ENCODE measurements around the gene PARD6G. TPM values are rescaled to one million over a fixed set of nuclear protein-coding genes. Genes with fewer than 3 reads are reported as not detected.

PARD6G gene
- total and polyA plus RNA-seq, 2 experiments from 2014 or later: 0.22 to 0.53 TPM

DNA sequence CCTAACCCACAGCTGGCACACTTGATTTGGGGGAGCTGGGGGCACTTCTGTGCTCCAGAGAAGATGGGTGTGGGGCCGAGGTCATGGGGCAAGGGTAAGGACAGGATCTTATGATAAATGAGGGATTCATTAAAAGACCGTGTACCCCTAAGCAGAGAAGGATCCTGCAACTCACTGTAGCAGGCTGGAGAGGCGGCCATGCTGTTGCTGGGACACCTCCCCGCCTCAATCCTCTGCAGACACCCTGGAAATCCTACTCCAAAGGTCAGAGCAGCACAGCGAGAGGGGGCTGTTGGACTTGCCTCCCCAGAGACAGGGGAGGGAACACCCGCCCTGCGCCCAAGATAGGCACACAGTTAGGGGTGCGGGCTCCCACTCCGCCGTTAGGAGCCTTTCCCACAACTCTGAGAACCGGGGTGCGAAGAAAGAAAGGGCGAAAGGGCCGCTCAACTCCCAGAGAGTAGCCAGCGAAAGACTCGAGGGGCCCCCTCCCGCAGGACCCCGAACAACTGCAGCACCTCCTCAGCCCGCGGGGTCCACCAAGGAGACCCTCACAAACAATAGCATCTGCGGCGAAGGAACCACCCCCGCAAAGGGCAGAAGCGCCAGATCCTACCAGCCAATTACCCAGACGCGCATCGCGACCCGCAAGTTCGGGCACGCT is 1.4 kb downstream of the PARD6G start:
- no peak for TF ChIP-seq EZH2phosphoT487 (IDR thresholded peaks at IDR 0.05; ENCODE audit: insufficient read depth, low read depth)
- DNase-seq: no peak
- Histone ChIP-seq H3K9me2 (ENCODE audit: insufficient read depth) (no peaks in the 10 kb centered on the region), H3K9me3 (ENCODE audit: low read depth) (no peaks in the 10 kb centered on the region), H3K4me1 (ENCODE audit: insufficient read depth) (no peaks in the 10 kb centered on the region), H3K79me2 (ENCODE audit: insufficient read depth) (no peaks in the 10 kb centered on the region), H3K27me3 (replicated peaks; ENCODE audit: insufficient read depth) (no peaks in the 10 kb centered on the region), H3K27ac (no peak overlapping the region), H4K20me1 (ENCODE audit: insufficient read depth) (no peaks in the 10 kb centered on the region), H3F3A (ENCODE audit: insufficient read depth) (no peaks in the 10 kb centered on the region), H2AFZ (no peak overlapping the region), H3K4me3 (no peak overlapping the region), H3K36me3 (ENCODE audit: low read depth) (no peaks in the 10 kb centered on the region), H3K9ac (no peak overlapping the region), H3K4me2 (ENCODE audit: unreplicated experiment) (no peak overlapping the region)
- in situ Hi-C loops (cut with MboI): no loop called here
- WGBS, 2 experiments (ENCODE audit: low coverage in 1 of 2, low lambda C conversion rate in 2 of 2, missing lambda C conversion rate in 2 of 2): 43 to 48% methylated on average over 29 to 31 of the region's 31 CpGs

DNA sequence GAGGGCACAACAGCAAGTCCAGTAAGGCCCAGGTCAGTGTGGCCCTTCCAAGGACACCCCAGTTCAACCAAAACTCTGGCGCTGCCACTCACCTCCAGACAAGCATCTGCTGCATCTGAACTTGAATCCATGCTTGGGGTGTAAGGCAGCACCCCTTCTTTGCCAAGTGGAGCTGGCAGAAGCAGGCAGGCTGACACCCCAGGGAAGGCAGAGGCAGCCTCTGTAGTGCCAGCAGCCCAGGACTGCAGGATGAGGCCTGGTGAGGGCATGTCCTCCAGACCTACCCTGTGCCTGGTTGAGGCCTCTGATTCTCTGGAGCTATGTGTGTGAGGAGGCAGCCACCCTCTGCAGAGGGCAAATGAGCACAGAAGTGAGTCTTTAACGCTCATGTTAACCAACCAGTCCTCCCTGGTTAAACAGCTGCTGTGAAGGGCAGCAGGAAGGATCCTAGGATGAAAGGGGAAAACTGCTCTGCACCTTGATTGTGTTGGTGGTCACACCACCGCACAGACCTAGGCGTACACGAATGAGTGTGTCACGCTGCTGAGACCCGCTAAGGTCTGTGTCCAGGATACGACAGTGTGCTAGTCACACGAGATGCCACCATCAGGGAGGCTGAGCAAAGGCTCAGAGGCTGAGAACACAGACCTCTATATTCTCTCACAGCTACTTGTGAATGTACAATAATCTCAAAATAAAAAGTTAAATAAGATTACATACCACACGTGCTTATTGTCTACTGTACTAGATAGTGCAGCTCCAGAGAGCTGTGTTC is 2.2 kb downstream of the PARD6G start:
- H3K4me1 ChIP-seq (ENCODE audit: insufficient read depth): no peaks in the 10 kb centered on the region
- H3K4me2 ChIP-seq (ENCODE audit: unreplicated experiment): no peak overlapping the region
- no peaks in the 10 kb centered on the region for H3K79me2 ChIP-seq (ENCODE audit: insufficient read depth)
- H4K20me1 ChIP-seq (ENCODE audit: insufficient read depth): no peaks in the 10 kb centered on the region
- H3F3A ChIP-seq (ENCODE audit: insufficient read depth): no peaks in the 10 kb centered on the region
- TF ChIP-seq EZH2 (IDR thresholded peaks at IDR 0.05; ENCODE audit: insufficient read depth, poor library complexity, severe bottlenecking): no peak
- no peak for TF ChIP-seq EZH2phosphoT487 (IDR thresholded peaks at IDR 0.05; ENCODE audit: insufficient read depth, low read depth)
- no peak overlapping the region for H3K9ac ChIP-seq
- in situ Hi-C loops (cut with MboI): no loop called here
- no peak for DNase-seq
- 85% methylated on average over 10 of the region's 10 CpGs for WGBS, 2 experiments (ENCODE audit: low coverage in 1 of 2, low lambda C conversion rate in 2 of 2, missing lambda C conversion rate in 2 of 2)
- H3K9me2 ChIP-seq (ENCODE audit: insufficient read depth): no peaks in the 10 kb centered on the region
- H3K36me3 ChIP-seq (ENCODE audit: low read depth): no peaks in the 10 kb centered on the region
- H3K9me3 ChIP-seq (ENCODE audit: low read depth): no peaks in the 10 kb centered on the region
- no peak overlapping the region for H3K4me3 ChIP-seq
- no peaks in the 10 kb centered on the region for H3K27me3 ChIP-seq (replicated peaks; ENCODE audit: insufficient read depth)
- H2AFZ ChIP-seq: no peak overlapping the region
- H3K27ac ChIP-seq: no peak overlapping the region

DNA sequence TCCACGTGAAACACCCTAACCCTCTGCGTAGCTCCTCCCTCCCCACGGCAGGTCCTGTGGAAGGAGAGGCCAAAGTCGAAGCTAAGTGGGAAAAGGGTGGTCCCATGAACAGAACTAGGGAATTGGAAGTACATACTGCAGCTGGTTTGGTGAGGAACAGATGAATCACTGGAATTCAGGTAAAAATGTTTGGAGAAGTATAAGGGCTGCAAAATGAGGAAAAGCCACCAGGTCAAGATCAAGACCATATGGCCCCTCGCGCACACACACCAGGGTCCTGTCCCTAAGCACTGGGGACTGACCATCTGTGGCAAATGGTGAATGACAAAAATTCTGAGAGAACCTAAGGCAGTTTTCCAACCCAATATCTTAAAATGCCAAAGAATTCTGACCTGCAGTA is 3.1 kb downstream of the PARD6G start:
- no peak for TF ChIP-seq EZH2phosphoT487 (IDR thresholded peaks at IDR 0.05; ENCODE audit: insufficient read depth, low read depth)
- no peak for TF ChIP-seq EZH2 (IDR thresholded peaks at IDR 0.05; ENCODE audit: insufficient read depth, poor library complexity, severe bottlenecking)
- Histone ChIP-seq H3K79me2 (ENCODE audit: insufficient read depth) (no peaks in the 10 kb centered on the region), H3K4me3 (no peak overlapping the region), H3K9me2 (ENCODE audit: insufficient read depth) (no peaks in the 10 kb centered on the region), H4K20me1 (ENCODE audit: insufficient read depth) (no peaks in the 10 kb centered on the region), H3K9ac (no peak overlapping the region), H3K4me2 (ENCODE audit: unreplicated experiment) (no peak overlapping the region), H3K36me3 (ENCODE audit: low read depth) (no peaks in the 10 kb centered on the region), H3K4me1 (ENCODE audit: insufficient read depth) (no peaks in the 10 kb centered on the region), H3K27me3 (replicated peaks; ENCODE audit: insufficient read depth) (no peaks in the 10 kb centered on the region), H3K9me3 (ENCODE audit: low read depth) (no peaks in the 10 kb centered on the region), H2AFZ (no peak overlapping the region), H3K27ac (no peak overlapping the region), H3F3A (ENCODE audit: insufficient read depth) (no peaks in the 10 kb centered on the region)
- in situ Hi-C loops (cut with MboI): no loop called here
- no peak for DNase-seq
- WGBS, 2 experiments (ENCODE audit: low coverage in 1 of 2, low lambda C conversion rate in 2 of 2, missing lambda C conversion rate in 2 of 2): 82 to 85% methylated on average over 6 of the region's 6 CpGs

DNA sequence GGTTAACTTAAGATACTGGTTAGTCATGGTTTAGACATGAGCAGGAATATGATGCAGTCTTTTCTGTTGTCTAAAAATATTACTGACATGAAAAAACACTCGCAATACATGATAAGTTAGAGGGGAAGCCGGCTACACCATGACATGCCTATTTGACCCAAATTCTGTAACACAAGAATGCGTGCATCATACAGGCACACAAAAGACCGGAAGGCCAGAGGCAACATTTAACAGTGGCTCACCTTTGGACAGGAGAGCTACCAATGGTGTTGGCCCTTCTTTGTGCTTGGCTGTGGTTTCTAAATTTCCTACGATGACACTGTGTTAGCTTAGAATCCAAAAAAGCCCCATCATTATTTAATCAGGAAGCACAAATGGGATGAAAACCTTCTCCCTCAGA is 4.1 kb downstream of the PARD6G start:
- Histone ChIP-seq H3K27me3 (replicated peaks; ENCODE audit: insufficient read depth) (no peaks in the 10 kb centered on the region), H3K4me1 (ENCODE audit: insufficient read depth) (no peaks in the 10 kb centered on the region), H3K4me3 (no peak overlapping the region), H3K27ac (no peak overlapping the region), H2AFZ (no peak overlapping the region), H3K9me3 (ENCODE audit: low read depth) (no peaks in the 10 kb centered on the region), H3K4me2 (ENCODE audit: unreplicated experiment) (no peak overlapping the region), H3K79me2 (ENCODE audit: insufficient read depth) (no peaks in the 10 kb centered on the region), H4K20me1 (ENCODE audit: insufficient read depth) (no peaks in the 10 kb centered on the region), H3K9ac (no peak overlapping the region), H3F3A (ENCODE audit: insufficient read depth) (no peaks in the 10 kb centered on the region), H3K9me2 (ENCODE audit: insufficient read depth) (no peaks in the 10 kb centered on the region), H3K36me3 (ENCODE audit: low read depth) (no peaks in the 10 kb centered on the region)
- WGBS, 2 experiments (ENCODE audit: low coverage in 1 of 2, low lambda C conversion rate in 2 of 2, missing lambda C conversion rate in 2 of 2): 53 to 55% methylated on average over 5 of the region's 5 CpGs
- DNase-seq: no peak
- in situ Hi-C loops (cut with MboI): no loop called here
- no peak for TF ChIP-seq EZH2phosphoT487 (IDR thresholded peaks at IDR 0.05; ENCODE audit: insufficient read depth, low read depth)
- no peak for TF ChIP-seq EZH2 (IDR thresholded peaks at IDR 0.05; ENCODE audit: insufficient read depth, poor library complexity, severe bottlenecking)

Data from GM23248 (cell line).